GM23338 (cell line): Measurements from ENCODE around the gene CEP135. TPM values are rescaled to one million over a fixed set of nuclear protein-coding genes. Genes with fewer than 3 reads are reported as not detected.
"Not testable (repeated sequence)": the region's sequence is repeated elsewhere in the genome, so short reads cannot be mapped to it uniquely, and the experiment has no call there.

ENCODE experiments used
- ATAC-seq: fragments of 200-7000 bp; cut with Tn5 transposase; 3 replicates; pipeline ENCODE4 v1.9.1; 2020
- DNase-seq: peaks from one replicate; pipeline ENCODE4 v3.0.0-alpha.2; 2015; ENCODE audit warnings: low spot score
- H2AFZ ChIP-seq: fragments of 200-600 bp; sonication (generic); 2 replicates; pipeline ENCODE4 v1.8.0; 2016; ENCODE audit warnings: antibody characterized with exemption, mild to moderate bottlenecking, moderate library complexity
- H3F3A ChIP-seq: fragments of 200-600 bp; sonication (generic); replicated peaks from 2 replicates; pipeline ENCODE4 v1.8.0; 2017; ENCODE audit warnings: antibody characterized with exemption, mixed run types, low read depth
- H3K27ac ChIP-seq: fragments of 200-600 bp; sonication (generic); 2 replicates; pipeline ENCODE4 v1.6.1; 2016; ENCODE audit warnings: low read depth
- H3K27me3 ChIP-seq: fragments of 200-600 bp; sonication (generic); 2 replicates; pipeline ENCODE4 v1.8.0; 2016; ENCODE audit warnings: mild to moderate bottlenecking, mixed run types, moderate library complexity; ENCODE audit not compliant: insufficient read depth
- H3K36me3 ChIP-seq: fragments of 200-600 bp; sonication (generic); 2 replicates; pipeline ENCODE4 v1.8.0; 2016; ENCODE audit warnings: mild to moderate bottlenecking; ENCODE audit not compliant: insufficient read depth
- H3K4me1 ChIP-seq: fragments of 200-600 bp; sonication (generic); 2 replicates; pipeline ENCODE4 v1.8.0; 2016; ENCODE audit warnings: mild to moderate bottlenecking, moderate library complexity; ENCODE audit not compliant: insufficient read depth
- H3K4me2 ChIP-seq: fragments of 200-600 bp; sonication (generic); 2 replicates; pipeline ENCODE4 v1.7.1; 2017; ENCODE audit warnings: mixed run types
- H3K4me3 ChIP-seq: fragments of 200-600 bp; sonication (generic); 2 replicates; pipeline ENCODE4 v1.6.1; 2016; ENCODE audit warnings: mixed run types
- H3K79me2 ChIP-seq: fragments of 200-600 bp; sonication (generic); replicated peaks from 2 replicates; pipeline ENCODE4 v1.8.0; 2017; ENCODE audit warnings: mild to moderate bottlenecking; ENCODE audit not compliant: insufficient read depth
- H3K9me2 ChIP-seq: fragments of 200-600 bp; sonication (generic); 2 replicates; pipeline ENCODE4 v1.8.0; 2017; ENCODE audit not compliant: insufficient read depth
- H4K20me1 ChIP-seq: fragments of 200-600 bp; sonication (generic); replicated peaks from 2 replicates; pipeline ENCODE4 v1.8.0; 2017; ENCODE audit warnings: mild to moderate bottlenecking; ENCODE audit not compliant: insufficient read depth
- H3K27ac Mint-ChIP-seq: 2 replicates; pipeline ENCODE4 v1.8.0; 2020; ENCODE audit warnings: inconsistent platforms, mild to moderate bottlenecking, moderate library complexity, mixed read lengths
- H3K27me3 Mint-ChIP-seq: 3 replicates; pipeline ENCODE4 v1.8.0; 2022; ENCODE audit warnings: low read depth, mild to moderate bottlenecking, moderate library complexity, mixed read lengths, inconsistent platforms; ENCODE audit not compliant: insufficient read depth, poor library complexity
- H3K36me3 Mint-ChIP-seq: 3 replicates; pipeline ENCODE4 v1.8.0; 2021; ENCODE audit warnings: low read depth, mild to moderate bottlenecking, inconsistent platforms, moderate library complexity, mixed read lengths
- H3K4me1 Mint-ChIP-seq: 3 replicates; pipeline ENCODE4 v1.8.0; 2020; ENCODE audit warnings: mild to moderate bottlenecking, inconsistent platforms, mixed read lengths
- H3K4me3 Mint-ChIP-seq: 3 replicates; pipeline ENCODE4 v1.8.0; 2021; ENCODE audit warnings: moderate library complexity, mild to moderate bottlenecking, inconsistent platforms, mixed read lengths
- H3K9me3 Mint-ChIP-seq: 3 replicates; pipeline ENCODE4 v1.8.0; 2020; ENCODE audit warnings: moderate library complexity, mild to moderate bottlenecking, inconsistent platforms, mixed read lengths
- CREB1 ChIP-seq: fragments of 250-450 bp; sonication (Bioruptor Pico); IDR thresholded peaks from 2 replicates; pipeline ENCODE4 v1.5.0; 2020; ENCODE audit warnings: low read depth, mild to moderate bottlenecking, moderate library complexity
- ETS1 ChIP-seq: IDR thresholded peaks from 2 replicates; pipeline ENCODE4 v1.6.1; 2016; ENCODE audit warnings: antibody characterized with exemption
- EZH2 ChIP-seq: fragments of 200-600 bp; sonication (generic); IDR thresholded peaks from one replicate; pipeline ENCODE4 v1.8.0; 2017; ENCODE audit warnings: antibody characterized with exemption, mild to moderate bottlenecking, low read depth; ENCODE audit not compliant: unreplicated experiment
- EZH2phosphoT487 ChIP-seq: fragments of 200-600 bp; sonication (generic); IDR thresholded peaks from one replicate; pipeline ENCODE4 v1.8.1; 2018; ENCODE audit warnings: antibody characterized with exemption; ENCODE audit not compliant: unreplicated experiment
- REST ChIP-seq: IDR thresholded peaks from one replicate; pipeline ENCODE4 v1.6.1; 2018; ENCODE audit warnings: antibody characterized with exemption; ENCODE audit not compliant: unreplicated experiment
- ZNF114 ChIP-seq: fragments of 250-450 bp; sonication (Bioruptor Pico); IDR thresholded peaks from 2 replicates; pipeline ENCODE4 v1.5.0; 2020; ENCODE audit warnings: mild to moderate bottlenecking, moderate library complexity
- polyA plus RNA-seq: library from polyadenylated mRNA; unstranded; fragments of >200 nt; fragmentation: Nextera tagmentation; extraction: Ambion mirVana; gene quantifications from 2 replicates; pipeline ENCODE4 v1.2.1, GENCODE V29; 2016
- total RNA-seq: library from RNA; depleted of rRNA; stranded (reverse); fragments of >200 nt; shearing (Covaris generic); gene quantifications from 2 replicates; pipeline ENCODE4 v1.2.3, GENCODE V29; 2014

CEP135 gene
- total and polyA plus RNA-seq, 2 experiments from 2014 or later, result 11.8 to 15.7 TPM

- Mint-ChIP-seq H3K27me3 (peaks cover 12% of the 10 kb centered on the region), H3K9me3 (no peaks in the 10 kb centered on the region; the same call in 2 of the 3 replicates), H3K4me1 (peaks cover 2% of the 10 kb centered on the region; the same call in 1 of the 3 replicates), H3K4me3 (no peak overlapping the region), H3K36me3 (peaks cover 24% of the 10 kb centered on the region), H3K27ac (no peak overlapping the region)
- Histone ChIP-seq H3K36me3 (no peaks in the 10 kb centered on the region), H3K27ac (no peak overlapping the region), H3K9me2 (no peaks in the 10 kb centered on the region), H3F3A (no peaks in the 10 kb centered on the region), H3K79me2 (peaks cover 18% of the 10 kb centered on the region; the same call in 1 of the 2 replicates), H3K4me3 (no peak overlapping the region), H3K27me3 (no peaks in the 10 kb centered on the region), H4K20me1 (no peaks in the 10 kb centered on the region; the same call in 1 of the 2 replicates), H2AFZ (no peak overlapping the region), H3K4me1 (no peaks in the 10 kb centered on the region), H3K4me2 (no peak overlapping the region)
- ATAC-seq (no peak), DNase-seq (no peak)
- TF ChIP-seq EZH2phosphoT487 (no peak), REST (no peak), ZNF114 (CRISPR knock-in tag) (no peak), EZH2 (no peak), ETS1 (no peak), CREB1 (no peak)
Measured at GRCh38 chr4:56067826-56068225, 119.1 kb downstream of the CEP135 start.

GRCh38 chr4:56072730-56073129 lies 124.0 kb downstream of the CEP135 start:
- Mint-ChIP-seq H3K36me3 (peaks cover 33% of the 10 kb centered on the region), H3K27me3 (peaks cover 12% of the 10 kb centered on the region), H3K4me1 (peaks cover 21% of the 10 kb centered on the region; the same call in 2 of the 3 replicates)
- H3K9me2 ChIP-seq, H3K4me2 ChIP-seq, H3K4me3 ChIP-seq, H3K4me3 Mint-ChIP-seq, H3K27ac ChIP-seq, H3F3A ChIP-seq, H3K9me3 Mint-ChIP-seq, DNase-seq, H3K27ac Mint-ChIP-seq, H4K20me1 ChIP-seq, ATAC-seq, H2AFZ ChIP-seq, H3K4me1 ChIP-seq, H3K36me3 ChIP-seq, H3K27me3 ChIP-seq: not testable (repeated sequence)
- H3K79me2 ChIP-seq, result peaks cover 34% of the 10 kb centered on the region
